HL-60/S4 treated with retinoic acid at 250 ng/mL for 4 days and 3 days (cell line): ENCODE results near the gene TUBD1.
"Not testable (repeated sequence)": the region's sequence is repeated elsewhere in the genome, so short reads cannot be mapped to it uniquely, and the experiment has no call there.

ENCODE experiments used
- in situ Hi-C: fragments of 300-500 bp; cut with MboI; formaldehyde crosslinking; loops from 2 replicates; pipeline ENCODE4 v1.7.0; 2022; ENCODE audit warnings: low sequenced_read_pairs

The TUBD1 gene

GRCh38 chr17:59876107-59876506, 16.6 kb downstream of the TUBD1 start:
- in situ Hi-C loops = no loop called here

GRCh38 chr17:59874376-59874775, 18.4 kb downstream of the TUBD1 start:
- in situ Hi-C loops = no loop called here

DNA sequence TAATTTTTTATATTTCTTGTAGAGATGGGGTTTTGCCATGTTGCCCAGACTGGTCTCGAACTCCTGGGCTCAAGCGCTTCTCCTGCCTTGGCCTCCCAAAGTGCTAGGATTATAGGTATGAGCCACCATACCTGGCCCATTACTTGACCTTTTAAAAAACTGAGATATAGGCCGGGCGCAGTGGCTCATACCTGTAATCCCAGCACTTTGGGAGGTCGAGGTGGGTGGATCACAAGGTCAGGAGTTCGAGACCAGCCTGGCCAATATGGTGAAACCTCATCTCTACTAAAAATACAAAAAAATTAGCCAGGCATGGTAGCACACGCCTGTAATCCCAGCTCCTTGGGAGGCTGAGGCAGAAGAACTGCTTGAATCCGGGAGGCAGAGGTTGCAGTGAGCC, 19.3 kb downstream of the TUBD1 start:
- in situ Hi-C loops = not testable (repeated sequence)

DNA sequence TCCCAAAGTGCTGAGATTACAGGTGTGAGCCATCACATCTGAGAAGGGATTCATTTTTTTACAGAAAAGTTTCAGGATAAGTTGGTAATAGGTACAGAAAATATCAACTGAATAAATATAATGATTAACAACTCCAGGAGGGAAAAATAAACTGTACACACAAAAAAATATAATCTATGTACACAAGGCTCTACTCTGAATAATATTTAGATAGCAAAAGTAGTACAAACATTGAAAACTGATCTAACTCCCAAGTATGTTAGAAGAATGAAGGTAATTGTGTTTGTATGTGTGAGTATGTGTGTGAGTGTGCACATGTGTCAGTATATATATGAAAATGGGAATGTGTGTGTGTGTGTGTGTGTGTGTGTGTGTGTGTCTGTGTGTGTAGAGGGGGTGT, 20.4 kb downstream of the TUBD1 start:
- in situ Hi-C loops = no loop called here

DNA sequence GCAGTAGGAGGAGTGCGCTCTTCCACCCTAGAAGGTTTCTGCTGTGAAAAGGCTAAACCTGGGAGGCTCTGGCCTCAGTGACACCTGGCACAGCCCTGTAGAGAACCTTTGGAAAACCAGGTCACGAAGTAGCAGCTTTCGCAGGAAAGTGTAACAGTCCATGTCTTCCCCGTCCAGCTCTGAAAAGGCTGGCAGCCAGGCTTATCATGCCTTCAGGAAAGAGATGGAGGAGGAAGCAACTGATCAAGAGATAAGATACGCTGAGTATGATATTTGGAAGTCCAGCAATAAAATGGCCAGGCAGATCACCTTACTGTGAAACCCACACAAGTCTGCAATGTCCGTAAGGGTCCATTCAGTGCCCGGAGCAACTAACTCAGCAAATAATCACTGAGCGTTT, 22.3 kb downstream of the TUBD1 start:
- in situ Hi-C loops = no loop called here

- in situ Hi-C loops = no loop called here
These were observed 22.9 kb downstream of the TUBD1 start for GRCh38 chr17:59869941-59870218.

DNA sequence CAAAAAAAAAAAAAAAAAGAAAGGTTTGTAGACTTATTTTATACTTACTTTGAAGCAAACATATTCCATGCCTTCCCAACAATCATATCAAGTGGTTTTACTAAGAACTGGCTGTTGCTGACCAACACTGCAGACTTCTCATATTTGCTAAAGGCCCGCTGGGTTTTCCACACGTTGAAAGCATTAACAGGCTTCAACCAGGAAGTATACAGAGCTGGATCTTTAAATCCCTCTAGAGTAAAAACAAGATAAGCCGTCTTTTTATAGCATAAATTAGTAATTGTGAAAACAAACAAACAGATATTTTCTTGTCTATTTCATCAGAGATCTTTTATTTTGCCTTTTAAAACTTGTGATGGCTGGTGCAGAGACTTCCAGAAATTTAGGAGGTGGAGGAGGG, 29.1 kb downstream of the TUBD1 start:
- in situ Hi-C loops = no loop called here

GRCh38 chr17:59859444-59860025, 33.2 kb downstream of the TUBD1 start:
- in situ Hi-C loops = no loop called here

- in situ Hi-C loops = no loop called here
These were observed 33.8 kb downstream of the TUBD1 start for GRCh38 chr17:59858932-59859331.

- in situ Hi-C loops = no loop called here
These were observed 34.5 kb downstream of the TUBD1 start for GRCh38 chr17:59858167-59858816.

- in situ Hi-C loops = no loop called here
These were observed 35.6 kb downstream of the TUBD1 start for GRCh38 chr17:59856859-59857794.

GRCh38 chr17:59853919-59854729, 38.6 kb downstream of the TUBD1 start:
- in situ Hi-C loops = not testable (repeated sequence)

DNA sequence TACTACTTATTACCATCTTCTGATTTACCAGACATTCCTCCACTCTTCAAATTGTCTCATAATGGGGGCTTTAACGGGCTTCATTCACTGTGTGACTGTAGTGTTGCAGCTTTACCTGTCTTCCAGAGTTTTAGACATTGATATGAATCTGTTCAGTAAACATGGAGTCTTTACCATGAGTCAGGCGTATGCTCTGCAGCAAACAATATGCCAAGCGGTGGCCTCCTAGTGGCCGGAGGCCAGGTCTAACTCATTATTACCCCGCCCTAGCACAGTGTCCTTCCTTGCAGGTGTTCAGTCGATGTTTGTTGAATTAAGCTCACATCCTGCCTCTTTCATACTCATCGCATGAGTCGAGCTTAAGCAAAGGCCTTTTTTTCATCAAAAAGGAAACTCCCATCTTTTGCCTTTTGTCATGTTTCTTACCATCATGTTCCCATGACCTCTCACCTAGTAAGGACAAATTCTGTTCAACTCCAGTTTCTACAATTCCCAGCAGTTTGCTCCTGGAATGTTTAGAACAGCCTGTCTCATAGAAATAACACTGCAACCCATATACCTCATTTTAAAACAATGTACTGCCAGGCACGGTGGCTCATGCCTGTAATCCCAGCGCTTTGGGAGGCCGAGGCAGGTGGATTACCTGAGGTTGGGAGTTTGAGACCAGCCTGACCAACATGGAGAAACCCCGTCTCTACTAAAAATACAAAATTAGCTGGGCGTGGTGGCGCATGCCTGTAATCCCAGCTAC, 39.4 kb downstream of the TUBD1 start:
- in situ Hi-C loops = no loop called here

- in situ Hi-C loops = not testable (repeated sequence)
These were observed 39.9 kb downstream of the TUBD1 start for GRCh38 chr17:59852847-59853167.

- in situ Hi-C loops = no loop called here
These were observed 41.0 kb downstream of the TUBD1 start for GRCh38 chr17:59851439-59852375.

GRCh38 chr17:59850311-59850710, 42.4 kb downstream of the TUBD1 start:
- in situ Hi-C loops = not testable (repeated sequence)

DNA sequence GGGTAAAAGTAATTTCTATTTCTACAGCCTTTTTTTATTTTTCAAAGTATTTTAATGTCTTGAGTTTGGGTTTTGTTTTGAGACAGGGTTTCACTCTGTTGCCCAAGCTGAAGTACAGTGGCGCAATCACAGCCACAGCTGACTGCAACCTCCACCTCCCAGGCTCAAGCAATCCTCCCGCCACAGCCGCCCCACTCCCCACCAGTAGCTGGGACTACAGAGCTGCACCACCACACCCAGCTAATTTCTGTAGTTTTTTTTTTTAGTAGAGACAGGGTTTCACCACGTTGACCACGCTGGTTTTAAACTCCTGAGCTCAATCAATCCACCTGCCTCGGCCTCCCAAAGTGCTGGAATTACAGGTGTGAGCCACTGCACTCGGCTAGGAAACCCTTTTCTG, 44.0 kb downstream of the TUBD1 start:
- in situ Hi-C loops = no loop called here

- in situ Hi-C loops = no loop called here
These were observed 44.4 kb downstream of the TUBD1 start for GRCh38 chr17:59848385-59848668.

DNA sequence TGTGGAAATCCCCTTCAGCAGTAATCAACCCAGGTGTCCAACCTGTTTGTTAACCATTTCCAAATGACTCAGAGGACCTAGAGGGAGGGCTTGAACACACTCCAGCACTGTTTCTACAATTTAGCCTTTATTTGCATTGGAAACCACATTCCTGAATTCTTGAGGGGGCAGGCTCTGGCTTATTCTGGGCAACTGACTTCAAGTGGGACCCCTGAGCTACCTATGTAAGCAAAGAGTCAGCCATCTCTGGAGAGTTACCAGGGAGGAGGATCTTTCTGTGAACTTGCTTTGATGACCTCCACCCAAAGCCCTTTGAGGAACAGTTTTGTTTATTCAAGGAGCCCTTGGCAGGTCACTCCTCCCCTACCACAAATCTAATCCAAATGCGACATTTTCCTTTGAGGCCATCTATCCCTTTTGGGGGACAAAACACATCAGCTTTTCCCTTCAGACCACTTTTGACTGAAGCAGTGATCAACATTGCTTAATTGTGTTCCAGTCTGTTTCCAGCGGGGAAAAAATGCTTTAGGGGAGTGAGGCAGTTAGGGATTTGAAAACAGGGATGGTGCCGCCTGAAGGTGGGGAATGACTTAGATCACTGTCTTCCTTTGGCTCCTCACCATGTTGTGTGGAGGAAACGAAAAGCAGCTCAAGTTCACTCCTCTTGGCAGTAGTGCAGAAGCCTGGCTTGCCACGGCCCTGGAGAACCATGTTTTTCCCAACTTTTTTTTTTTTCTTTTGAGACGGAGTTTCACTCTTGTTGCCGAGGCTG, 46.2 kb downstream of the TUBD1 start:
- in situ Hi-C loops = no loop called here
